NCI-H2227 treated with DMSO at 0.1 percent for 48 hours (cell line): ENCODE data around the gene SPATA3.
"Not testable (repeated sequence)": the region's sequence is repeated elsewhere in the genome, so short reads cannot be mapped to it uniquely, and the experiment has no call there.

Experiments used
- DNase-seq: peaks from one replicate; lab custom pipeline; 2025; lab: John Stamatoyannopoulos, UW

Gene SPATA3

GRCh38 chr2:230998882-230999281 lies 3.0 kb downstream of the SPATA3 start:
- DNase-seq = no peak

GRCh38 chr2:230999477-230999876 lies 3.6 kb downstream of the SPATA3 start:
- DNase-seq = no peak

- DNase-seq = no peak
Observed at GRCh38 chr2:231000211-231000904, 4.4 kb downstream of the SPATA3 start.

GRCh38 chr2:231001036-231001435 lies 5.1 kb downstream of the SPATA3 start:
- no peak for DNase-seq

- DNase-seq = no peak
Observed at GRCh38 chr2:231001921-231002320, 6.0 kb downstream of the SPATA3 start.

GRCh38 chr2:231002641-231003040 lies 6.7 kb downstream of the SPATA3 start:
- no peak for DNase-seq

GRCh38 chr2:231003186-231003585 lies 7.3 kb downstream of the SPATA3 start:
- no peak for DNase-seq

GRCh38 chr2:231004930-231005329 lies 9.0 kb downstream of the SPATA3 start:
- not testable (repeated sequence) for DNase-seq

- DNase-seq = no peak
Observed at GRCh38 chr2:231007286-231008098, 11.6 kb downstream of the SPATA3 start.

GRCh38 chr2:231008131-231008530 lies 12.2 kb downstream of the SPATA3 start:
- no peak for DNase-seq

- DNase-seq = no peak
Observed at GRCh38 chr2:231009236-231009919, 13.5 kb downstream of the SPATA3 start.

- DNase-seq = no peak
Observed at GRCh38 chr2:231010201-231010730, 14.3 kb downstream of the SPATA3 start.

- no peak for DNase-seq
Observed at GRCh38 chr2:231011526-231011925, 15.6 kb downstream of the SPATA3 start.

GRCh38 chr2:231012463-231012862 lies 16.5 kb downstream of the SPATA3 start:
- no peak for DNase-seq

GRCh38 chr2:231013820-231014219 lies 17.9 kb downstream of the SPATA3 start:
- no peak for DNase-seq

- DNase-seq = no peak
Observed at GRCh38 chr2:231015478-231015877, 19.6 kb downstream of the SPATA3 start.

GRCh38 chr2:231015926-231016325 lies 20.0 kb downstream of the SPATA3 start:
- no peak for DNase-seq

- DNase-seq = no peak
Observed at GRCh38 chr2:231016566-231017230, 20.8 kb downstream of the SPATA3 start.

- DNase-seq = no peak
Observed at GRCh38 chr2:231017231-231017598, 21.3 kb downstream of the SPATA3 start.

- no peak for DNase-seq
Observed at GRCh38 chr2:231018184-231018583, 22.3 kb downstream of the SPATA3 start.

GRCh38 chr2:231025059-231025458 lies 29.1 kb downstream of the SPATA3 start:
- not testable (repeated sequence) for DNase-seq

- DNase-seq = no peak
Observed at GRCh38 chr2:231028889-231029288, 33.0 kb downstream of the SPATA3 start.
